Measurements from ENCODE around the gene CNKSR3.

GRCh38 chr6:154359679-154360078 lies 150.8 kb downstream of the CNKSR3 start:
- TF ChIP-seq CTCF (conservative IDR thresholded peaks at IDR 0.05; ENCODE audit: low read depth in 2 of 2) (no peak), POLR2AphosphoS5 (IDR thresholded peaks at IDR 0.05; ENCODE audit: low read depth) (no peak), REST (IDR thresholded peaks at IDR 0.05; ENCODE audit: unreplicated experiment) (no peak), CREB1 (CRISPR knock-in tag; IDR thresholded peaks at IDR 0.05; ENCODE audit: low read depth) (no peak)
- TF ChIP-seq, protein P1, sequence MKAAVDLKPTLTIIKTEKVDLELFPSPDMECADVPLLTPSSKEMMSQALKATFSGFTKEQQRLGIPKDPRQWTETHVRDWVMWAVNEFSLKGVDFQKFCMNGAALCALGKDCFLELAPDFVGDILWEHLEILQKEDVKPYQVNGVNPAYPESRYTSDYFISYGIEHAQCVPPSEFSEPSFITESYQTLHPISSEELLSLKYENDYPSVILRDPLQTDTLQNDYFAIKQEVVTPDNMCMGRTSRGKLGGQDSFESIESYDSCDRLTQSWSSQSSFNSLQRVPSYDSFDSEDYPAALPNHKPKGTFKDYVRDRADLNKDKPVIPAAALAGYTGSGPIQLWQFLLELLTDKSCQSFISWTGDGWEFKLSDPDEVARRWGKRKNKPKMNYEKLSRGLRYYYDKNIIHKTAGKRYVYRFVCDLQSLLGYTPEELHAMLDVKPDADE (IDR thresholded peaks at IDR 0.05), result no peak

All from GM23338 (cell line).